ENCODE data around the gene UBQLNL.

Gene UBQLNL

GRCh38 chr11:5516599-5516998, at the start of gene UBQLNL:
TSS of gene UBQLNL (minus strand) at chr11:5516699. CDS start at chr11:5516441, 258 bp downstream.
- TF ChIP-seq CTCF (IDR thresholded peaks at IDR 0.05; ENCODE audit: insufficient read depth, low read depth, low read length, missing control alignments): no peak
- no peak for DNase-seq (ENCODE audit: low read depth)
- no peak within 1 kb of the TSS for H3K4me3 ChIP-seq (ENCODE audit: low read length)

- no peak for TF ChIP-seq CTCF (IDR thresholded peaks at IDR 0.05; ENCODE audit: insufficient read depth, low read depth, low read length, missing control alignments)
- DNase-seq (ENCODE audit: low read depth): peak; percentile 73
Observed at GRCh38 chr11:5564259-5565019, 47.9 kb upstream of the UBQLNL start.

GRCh38 chr11:5557751-5558150, 41.3 kb upstream of the UBQLNL start:
- peak; percentile 22 for DNase-seq (ENCODE audit: low read depth)
- no peak overlapping the region for H3K4me3 ChIP-seq (ENCODE audit: low read length)
- TF ChIP-seq CTCF (IDR thresholded peaks at IDR 0.05; ENCODE audit: insufficient read depth, low read depth, low read length, missing control alignments): no peak

More at GRCh38 chr11:5564259-5565019, 47.9 kb upstream of the UBQLNL start:
- no peak overlapping the region for H3K4me3 ChIP-seq (ENCODE audit: low read length)

- no peak overlapping the region for H3K4me3 ChIP-seq (ENCODE audit: low read length)
- no peak for DNase-seq (ENCODE audit: low read depth)
- TF ChIP-seq CTCF (IDR thresholded peaks at IDR 0.05; ENCODE audit: insufficient read depth, low read depth, low read length, missing control alignments): no peak
Observed at GRCh38 chr11:5556596-5557188, 40.2 kb upstream of the UBQLNL start.

GRCh38 chr11:5553343-5553742, 36.8 kb upstream of the UBQLNL start:
- DNase-seq (ENCODE audit: low read depth): no peak
- TF ChIP-seq CTCF (IDR thresholded peaks at IDR 0.05; ENCODE audit: insufficient read depth, low read depth, low read length, missing control alignments): no peak

GRCh38 chr11:5550440-5551095, 34.1 kb upstream of the UBQLNL start:
- DNase-seq (ENCODE audit: low read depth): peak; percentile 78
- no peak for TF ChIP-seq CTCF (IDR thresholded peaks at IDR 0.05; ENCODE audit: insufficient read depth, low read depth, low read length, missing control alignments)
- no peak overlapping the region for H3K4me3 ChIP-seq (ENCODE audit: low read length)

More at GRCh38 chr11:5553343-5553742, 36.8 kb upstream of the UBQLNL start:
- H3K4me3 ChIP-seq (ENCODE audit: low read length): no peak overlapping the region

Measured in epithelial cell of esophagus (primary cell).